K562 (cell line): ENCODE data around the gene RPS27. TPM values are rescaled to one million over a fixed set of nuclear protein-coding genes. Genes with fewer than 3 reads are reported as not detected.

ENCODE experiments used
- ATF4 ChIP-seq: fragments of 450-650 bp; formaldehyde crosslinking; IDR thresholded peaks from 2 replicates; pipeline ENCODE4 v1.4.0; 2022; ENCODE audit warnings: mild to moderate bottlenecking, moderate library complexity
- ATF6 ChIP-seq: sonication (generic); formaldehyde crosslinking; IDR thresholded peaks from 2 replicates; pipeline ENCODE4 v1.4.0; 2020; ENCODE audit warnings: mild to moderate bottlenecking, missing genetic modification reagents
- BACH1 ChIP-seq: fragments of 200-800 bp; sonication (Bioruptor generic); IDR thresholded peaks from 2 replicates; pipeline ENCODE4 v1.6.1; 2016; ENCODE audit warnings: missing genetic modification characterization, missing compliant biosample characterization
- ELF4 ChIP-seq: fragments of 450-650 bp; formaldehyde crosslinking; IDR thresholded peaks from 2 replicates; pipeline ENCODE4 v1.4.0; 2022; ENCODE audit warnings: missing genetic modification characterization
- ESRRB ChIP-seq: fragments of 250-450 bp; sonication (Bioruptor Pico); IDR thresholded peaks from 2 replicates; pipeline ENCODE4 v1.5.0; 2020; ENCODE audit warnings: mild to moderate bottlenecking, moderate library complexity, borderline replicate concordance
- FOXK2 ChIP-seq, 2 experiments: fragments of 450-650 bp; IDR thresholded peaks in 1 of 2; conservative IDR thresholded peaks in 1 of 2; 2 replicates each; pipeline ENCODE4 v1.6.1; 2016; ENCODE audit warnings: low read depth in 2 of 2, mild to moderate bottlenecking in 1 of 2
- FOXO4 ChIP-seq: fragments of 450-650 bp; formaldehyde crosslinking; IDR thresholded peaks from 2 replicates; pipeline ENCODE4 v1.4.0; 2020; ENCODE audit warnings: mild to moderate bottlenecking, moderate library complexity
- HDAC3 ChIP-seq: fragments of 450-650 bp; IDR thresholded peaks from 2 replicates; pipeline ENCODE4 v1.6.1; 2018; ENCODE audit warnings: borderline replicate concordance, mild to moderate bottlenecking, moderate library complexity; ENCODE audit not compliant: partially characterized antibody
- KDM2B ChIP-seq: fragments of 250-450 bp; sonication (Bioruptor Pico); IDR thresholded peaks from 2 replicates; pipeline ENCODE4 v1.8.0; 2021; ENCODE audit warnings: mild to moderate bottlenecking, moderate library complexity
- PHB ChIP-seq: fragments of 250-450 bp; sonication (Bioruptor Pico); IDR thresholded peaks from 2 replicates; pipeline ENCODE4 v1.5.0; 2021
- SMAD1 ChIP-seq: fragments of 150-350 bp; IDR thresholded peaks from 2 replicates; pipeline ENCODE4 v1.6.1; 2014; ENCODE audit warnings: low read length, low read depth; ENCODE audit not compliant: partially characterized antibody
- SPI1 ChIP-seq: IDR thresholded peaks from 2 replicates; pipeline ENCODE4 v1.6.1; 2011; ENCODE audit warnings: low read depth, low read length, control low read depth, borderline replicate concordance
- SREBF2 ChIP-seq: sonication (generic); formaldehyde crosslinking; IDR thresholded peaks from 2 replicates; pipeline ENCODE4 v1.4.0; 2020; ENCODE audit warnings: mild to moderate bottlenecking, missing genetic modification reagents
- TCF3 ChIP-seq: sonication (generic); formaldehyde crosslinking; IDR thresholded peaks from 2 replicates; pipeline ENCODE4 v1.4.0; 2020; ENCODE audit warnings: mild to moderate bottlenecking, missing genetic modification reagents
- TFAP4 ChIP-seq: sonication (generic); formaldehyde crosslinking; IDR thresholded peaks from 2 replicates; pipeline ENCODE4 v1.8.0; 2022; ENCODE audit warnings: missing genetic modification reagents, mild to moderate bottlenecking, moderate library complexity, borderline replicate concordance
- ZBED1 ChIP-seq: IDR thresholded peaks from 2 replicates; pipeline ENCODE4 v1.6.1; 2014
- ZBTB43 ChIP-seq: sonication (generic); formaldehyde crosslinking; IDR thresholded peaks from 2 replicates; pipeline ENCODE4 v1.8.0; 2023; ENCODE audit warnings: mild to moderate bottlenecking, missing genetic modification reagents
- ZNF146 ChIP-seq: IDR thresholded peaks from one replicate; pipeline ENCODE4 v1.6.1; 2018; ENCODE audit warnings: missing compliant biosample characterization; ENCODE audit not compliant: unreplicated experiment
- polyA plus RNA-seq, 8 experiments: library from polyadenylated mRNA; depleted of rRNA in 4 of 8; stranded (reverse) in 5 of 8; unstranded in 3 of 8; fragments of >200 nt; fragmentation: Nextera tagmentation in 2 of 8; fragmentation: Illumina TruSeq in 1 of 8; extraction: Ambion mirVana in 2 of 8; extraction: Trizol in 1 of 8; gene quantifications; 2 replicates each; pipeline versions ENCODE4 v1.2.1 to v1.2.3, GENCODE V29; 2011 to 2014; ENCODE audit warnings: inconsistent platforms in 1 of 8, missing spikeins in 1 of 8
- total RNA-seq, 7 experiments: library from RNA; depleted of rRNA in 6 of 7; stranded (reverse); fragments of >200 nt in 6 of 7; fragmentation: Illumina TruSeq in 2 of 7; extraction: Trizol in 2 of 7; gene quantifications; 2 replicates each; pipeline versions ENCODE4 v1.2.1 to v1.2.3, GENCODE V29; 2011 to 2021; ENCODE audit warnings: low replicate concordance in 1 of 7
- TF ChIP-seq, protein P1 (sequence below): fragments of 250-450 bp; sonication (Bioruptor Pico); IDR thresholded peaks from 2 replicates; pipeline ENCODE4 v1.8.0; 2021; ENCODE audit warnings: moderate library complexity, mild to moderate bottlenecking, inconsistent platforms

RPS27 gene
- total and polyA plus RNA-seq, 9 of the 15 experiments (the other 6 are each of a cell fraction or from before 2014, with no cell fraction given), result 2,091 to 9,377 (median 6,706) TPM

DNA sequence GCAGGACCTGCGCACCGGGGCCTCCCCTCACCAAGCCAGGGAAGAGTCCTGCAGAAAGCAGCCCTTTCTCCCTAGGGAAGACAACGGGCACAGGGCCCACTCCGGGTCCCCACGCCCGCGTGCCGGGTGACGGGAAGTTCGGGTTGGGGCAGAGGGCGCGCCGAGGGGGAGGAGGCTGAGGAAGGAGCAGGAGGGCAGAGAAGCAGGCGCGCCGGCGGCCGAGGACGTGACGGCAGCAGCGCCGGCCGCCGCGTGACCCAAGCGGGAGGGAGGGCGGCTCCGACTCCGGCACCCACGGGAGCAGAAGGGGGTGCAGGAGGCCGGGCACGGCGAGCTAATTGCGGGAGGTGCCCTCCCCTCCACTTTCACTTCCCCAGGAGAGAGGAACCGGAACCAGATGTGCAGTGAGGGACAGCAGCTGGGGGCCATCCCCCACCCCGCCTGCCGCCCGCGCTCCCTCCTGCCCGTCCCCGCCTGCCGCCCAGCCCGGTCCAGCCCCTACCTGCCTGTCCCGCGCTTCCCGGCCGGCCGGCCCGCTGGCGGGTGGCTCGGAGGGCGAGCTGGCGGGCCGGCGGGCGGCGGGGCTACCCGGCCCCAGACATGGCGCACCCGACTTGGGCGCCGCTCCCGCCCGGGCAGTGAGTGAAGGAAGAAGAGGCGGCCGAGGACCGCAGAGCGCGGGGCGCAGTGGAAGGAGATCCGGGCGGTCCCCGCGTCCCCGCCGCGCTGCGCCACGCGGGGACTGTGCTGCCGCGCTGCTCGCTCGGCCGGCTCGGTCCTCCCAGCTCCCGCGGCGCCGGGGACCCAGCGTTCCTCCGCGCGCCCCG, 44.6 kb upstream of the RPS27 start (continued):
- TF ChIP-seq BACH1 (tag) (no peak), ZNF146 (CRISPR knock-in tag) (no peak), TCF3 (CRISPR knock-in tag) (no peak), FOXO4 (CRISPR knock-in tag) (no peak), HDAC3 (no peak), KDM2B (no peak), ESRRB (CRISPR knock-in tag) (no peak), ATF4 (CRISPR knock-in tag) (no peak; the same call in 1 of the 2 replicates), SREBF2 (CRISPR knock-in tag) (no peak), ELF4 (CRISPR knock-in tag) (no peak; the same call in 1 of the 2 replicates), TFAP4 (CRISPR knock-in tag) (peak; percentile 64), ZBED1 (no peak), ATF6 (CRISPR knock-in tag) (no peak), SPI1 (peak; percentile 76), FOXK2 (conservative IDR thresholded peaks at IDR 0.05 in 1 of 2, IDR thresholded peaks at IDR 0.05 in 1 of 2; ENCODE audit: low read depth in 2 of 2) (no peak), ZBTB43 (CRISPR knock-in tag) (no peak; the same call in 1 of the 2 replicates), PHB (CRISPR knock-in tag) (peak; percentile 79; the same call in 1 of the 2 replicates), SMAD1 (no peak)
- TF ChIP-seq, protein P1, sequence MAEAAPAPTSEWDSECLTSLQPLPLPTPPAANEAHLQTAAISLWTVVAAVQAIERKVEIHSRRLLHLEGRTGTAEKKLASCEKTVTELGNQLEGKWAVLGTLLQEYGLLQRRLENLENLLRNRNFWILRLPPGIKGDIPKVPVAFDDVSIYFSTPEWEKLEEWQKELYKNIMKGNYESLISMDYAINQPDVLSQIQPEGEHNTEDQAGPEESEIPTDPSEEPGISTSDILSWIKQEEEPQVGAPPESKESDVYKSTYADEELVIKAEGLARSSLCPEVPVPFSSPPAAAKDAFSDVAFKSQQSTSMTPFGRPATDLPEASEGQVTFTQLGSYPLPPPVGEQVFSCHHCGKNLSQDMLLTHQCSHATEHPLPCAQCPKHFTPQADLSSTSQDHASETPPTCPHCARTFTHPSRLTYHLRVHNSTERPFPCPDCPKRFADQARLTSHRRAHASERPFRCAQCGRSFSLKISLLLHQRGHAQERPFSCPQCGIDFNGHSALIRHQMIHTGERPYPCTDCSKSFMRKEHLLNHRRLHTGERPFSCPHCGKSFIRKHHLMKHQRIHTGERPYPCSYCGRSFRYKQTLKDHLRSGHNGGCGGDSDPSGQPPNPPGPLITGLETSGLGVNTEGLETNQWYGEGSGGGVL (CRISPR knock-in tag), result no peak
